ENCODE data around the gene DYNC1I1. TPM values are rescaled to one million over a fixed set of nuclear protein-coding genes. Genes with fewer than 3 reads are reported as not detected.

Gene DYNC1I1
- total and polyA plus RNA-seq, 2 of the 13 experiments (the other 11 are each of a cell fraction or from before 2014, with no cell fraction given), result not detected

GRCh38 chr7:96021568-96021967 lies 249.2 kb downstream of the DYNC1I1 start:
- Histone ChIP-seq H3K27me3 (ENCODE audit: control insufficient read depth in 1 of 2, insufficient read depth in 2 of 2, low read length in 2 of 2) (no peaks in the 10 kb centered on the region; a peak in 1 of 5 replicates), H4K20me1 (ENCODE audit: insufficient read depth, low read length) (no peaks in the 10 kb centered on the region), H2AFZ (ENCODE audit: low read length) (no peak overlapping the region), H3K79me2 (ENCODE audit: insufficient read depth, low read length) (no peaks in the 10 kb centered on the region), H3K9me3 (ENCODE audit: low read length) (no peaks in the 10 kb centered on the region), H3K4me2 (ENCODE audit: low read depth, low read length) (no peak overlapping the region), H3K9ac (ENCODE audit: insufficient read depth, low read depth, low read length) (no peak overlapping the region), H3K36me3 (replicated peaks in 1 of 2; ENCODE audit: control insufficient read depth in 1 of 2, insufficient read depth in 2 of 2, low read length in 2 of 2) (no peaks in the 10 kb centered on the region), H3K4me1 (ENCODE audit: insufficient read depth, low read length) (no peaks in the 10 kb centered on the region), H3K27ac (ENCODE audit: extremely low read length, insufficient read depth, low read length) (no peak overlapping the region), H3K4me3 (replicated peaks in 1 of 3; ENCODE audit: insufficient read depth in 1 of 3, low read depth in 2 of 3, low read length in 3 of 3) (no peak overlapping the region)
- 3% methylated on average over 4 of the region's 4 CpGs for WGBS (ENCODE audit: low lambda C conversion rate)
- in situ Hi-C loops (cut with HindIII; ENCODE audit: extremely low pct_ligation_motif_present, low pct_unique_long_range_greater_than_20kb) (no loop called here), intact Hi-C loops (cut with micrococcal nuclease; ENCODE audit: unreplicated experiment) (no loop called here)
- ChIA-PET POLR2A (no interaction called here), CTCF (ENCODE audit: low intra/inter-chr PET ratio, low total read pairs) (no interaction called here)
- DNase-seq (ENCODE audit: low spot score), result no peak
- ATAC-seq, result no peak
- BruUV-seq (replicated peaks), result no TSS peak
- FAIRE-seq, result no peak
- no peak for TF ChIP-seq ZFP41 (CRISPR knock-in tag; IDR thresholded peaks at IDR 0.05; ENCODE audit: borderline replicate concordance)
- no peak for TF ChIP-seq XRCC5 (optimal IDR thresholded peaks at IDR 0.05; ENCODE audit: low read length)
- TF ChIP-seq NKX3-1 (CRISPR knock-in tag; IDR thresholded peaks at IDR 0.05), result no peak
- TF ChIP-seq RBAK (CRISPR knock-in tag; IDR thresholded peaks at IDR 0.05), result no peak
- TF ChIP-seq AGO1 (IDR thresholded peaks at IDR 0.05; ENCODE audit: low read depth, low read length, poor library complexity, severe bottlenecking), result no peak
- TF ChIP-seq ZSCAN22 (CRISPR knock-in tag; IDR thresholded peaks at IDR 0.05), result no peak

GRCh38 chr7:96023387-96023786 lies 251.0 kb downstream of the DYNC1I1 start:
- 36% methylated on average over 3 of the region's 3 CpGs for WGBS (ENCODE audit: low lambda C conversion rate)
- no TSS peak for BruUV-seq (replicated peaks)
- no peaks in the 10 kb centered on the region for H3K79me2 ChIP-seq (ENCODE audit: insufficient read depth, low read length)
- TF ChIP-seq TFDP2 (CRISPR knock-in tag; IDR thresholded peaks at IDR 0.05), result no peak
- no peak for TF ChIP-seq ZBTB4 (CRISPR knock-in tag; IDR thresholded peaks at IDR 0.05; ENCODE audit: borderline replicate concordance)
- TF ChIP-seq DR1 (CRISPR knock-in tag; IDR thresholded peaks at IDR 0.05), result no peak
- no peak for TF ChIP-seq TRAFD1 (CRISPR knock-in tag; IDR thresholded peaks at IDR 0.05; ENCODE audit: borderline replicate concordance)
- no peak for TF ChIP-seq HOMEZ (CRISPR knock-in tag; IDR thresholded peaks at IDR 0.05; ENCODE audit: low read depth)

More at GRCh38 chr7:96023387-96023786, 251.0 kb downstream of the DYNC1I1 start:
- H3K4me1 ChIP-seq (ENCODE audit: insufficient read depth, low read length), result no peaks in the 10 kb centered on the region
- H3K9ac ChIP-seq (ENCODE audit: insufficient read depth, low read depth, low read length), result no peak overlapping the region
- no peaks in the 10 kb centered on the region for H3K27me3 ChIP-seq (ENCODE audit: control insufficient read depth in 1 of 2, insufficient read depth in 2 of 2, low read length in 2 of 2)
- ATAC-seq (no peak), FAIRE-seq (no peak), DNase-seq (ENCODE audit: low spot score) (no peak)
- no peak overlapping the region for H3K4me3 ChIP-seq (replicated peaks in 1 of 3; ENCODE audit: insufficient read depth in 1 of 3, low read depth in 2 of 3, low read length in 3 of 3)
- no peaks in the 10 kb centered on the region for H3K9me3 ChIP-seq (ENCODE audit: low read length)
- H3K4me2 ChIP-seq (ENCODE audit: low read depth, low read length), result no peak overlapping the region
- POLR2A ChIA-PET, result no interaction called here
- no peaks in the 10 kb centered on the region for H4K20me1 ChIP-seq (ENCODE audit: insufficient read depth, low read length)
- in situ Hi-C loops (cut with HindIII; ENCODE audit: extremely low pct_ligation_motif_present, low pct_unique_long_range_greater_than_20kb) (no loop called here), intact Hi-C loops (cut with micrococcal nuclease; ENCODE audit: unreplicated experiment) (no loop called here)
- CTCF ChIA-PET (ENCODE audit: low intra/inter-chr PET ratio, low total read pairs), result no interaction called here
- no peaks in the 10 kb centered on the region for H3K36me3 ChIP-seq (replicated peaks in 1 of 2; ENCODE audit: control insufficient read depth in 1 of 2, insufficient read depth in 2 of 2, low read length in 2 of 2)
- no peak overlapping the region for H2AFZ ChIP-seq (ENCODE audit: low read length)
- H3K27ac ChIP-seq (ENCODE audit: extremely low read length, insufficient read depth, low read length), result no peak overlapping the region

All from HepG2 (cell line).